ENCODE measurements around the gene BOD1L1. TPM values are rescaled to one million over a fixed set of nuclear protein-coding genes. Genes with fewer than 3 reads are reported as not detected.

BOD1L1 gene
- total and polyA plus RNA-seq, 2 experiments from 2014 or later = 18.2 to 43.2 TPM

- no peaks in the 10 kb centered on the region for H3K79me2 ChIP-seq (replicated peaks; ENCODE audit: insufficient read depth)
- peak; percentile 52; the same call in 1 of the 2 replicates for TF ChIP-seq CREB1 (CRISPR knock-in tag; IDR thresholded peaks at IDR 0.05; ENCODE audit: low read depth)
- TF ChIP-seq ZNF331 (CRISPR knock-in tag; IDR thresholded peaks at IDR 0.05; ENCODE audit: low read depth) = no peak
- TF ChIP-seq CTCF (conservative IDR thresholded peaks at IDR 0.05; ENCODE audit: low read depth in 2 of 2) = peak; percentile 41 to 60
- peak; percentile 33 for TF ChIP-seq EZH2 (IDR thresholded peaks at IDR 0.05; ENCODE audit: low read depth, unreplicated experiment)
- peak; percentile 85 for TF ChIP-seq EZH2phosphoT487 (IDR thresholded peaks at IDR 0.05; ENCODE audit: unreplicated experiment)
- ATAC-seq = peak; percentile 43
- H3F3A ChIP-seq (replicated peaks; ENCODE audit: low read depth) = peaks cover 50% of the 10 kb centered on the region
- Mint-ChIP-seq H3K9me3 (peaks cover 10% of the 10 kb centered on the region; the same call in 2 of the 3 replicates), H3K4me1 (peaks cover 39% of the 10 kb centered on the region), H3K27ac (no peak overlapping the region), H3K36me3 (ENCODE audit: low read depth) (peaks cover 9% of the 10 kb centered on the region; the same call in 1 of the 3 replicates), H3K27me3 (ENCODE audit: insufficient read depth, low read depth, poor library complexity) (peaks cover 92% of the 10 kb centered on the region), H3K4me3 (peak overlapping the region; percentile 71)
- peak overlapping the region; percentile 51 for H3K4me3 ChIP-seq
- H3K36me3 ChIP-seq (ENCODE audit: insufficient read depth) = no peaks in the 10 kb centered on the region
- peaks cover 98% of the 10 kb centered on the region for H3K27me3 ChIP-seq (ENCODE audit: insufficient read depth)
- peak overlapping the region; percentile 81 for H3K4me2 ChIP-seq
- DNase-seq (ENCODE audit: low spot score) = peak; percentile 88
- peaks cover 19% of the 10 kb centered on the region for H4K20me1 ChIP-seq (replicated peaks; ENCODE audit: insufficient read depth)
- peaks cover 79% of the 10 kb centered on the region for H3K4me1 ChIP-seq (ENCODE audit: insufficient read depth)
- no peak overlapping the region for H3K27ac ChIP-seq (ENCODE audit: low read depth)
- 0 out of 2 replicates have a peak overlapping the region, but pooled peaks have one; percentile 43 for H2AFZ ChIP-seq
- no peaks in the 10 kb centered on the region for H3K9me2 ChIP-seq (ENCODE audit: insufficient read depth)
Measured at GRCh38 chr4:13541720-13542576, 85.6 kb downstream of the BOD1L1 start.

- Mint-ChIP-seq H3K4me1 (peaks cover 41% of the 10 kb centered on the region), H3K27me3 (ENCODE audit: insufficient read depth, low read depth, poor library complexity) (peaks cover 92% of the 10 kb centered on the region), H3K36me3 (ENCODE audit: low read depth) (peaks cover 9% of the 10 kb centered on the region; the same call in 1 of the 3 replicates), H3K27ac (no peak overlapping the region), H3K9me3 (peaks cover 10% of the 10 kb centered on the region; the same call in 2 of the 3 replicates), H3K4me3 (peak overlapping the region; percentile 59; the same call in 2 of the 3 replicates)
- H3K4me2 ChIP-seq = peak overlapping the region; percentile 81
- H3K9me2 ChIP-seq (ENCODE audit: insufficient read depth) = no peaks in the 10 kb centered on the region
- H3K4me1 ChIP-seq (ENCODE audit: insufficient read depth) = peaks cover 77% of the 10 kb centered on the region
- peaks cover 98% of the 10 kb centered on the region for H3K27me3 ChIP-seq (ENCODE audit: insufficient read depth)
- H4K20me1 ChIP-seq (replicated peaks; ENCODE audit: insufficient read depth) = peaks cover 19% of the 10 kb centered on the region
- H3K4me3 ChIP-seq = peak overlapping the region; percentile 51
- no peak overlapping the region for H3K27ac ChIP-seq (ENCODE audit: low read depth)
- no peaks in the 10 kb centered on the region for H3K36me3 ChIP-seq (ENCODE audit: insufficient read depth)
- no peaks in the 10 kb centered on the region for H3K79me2 ChIP-seq (replicated peaks; ENCODE audit: insufficient read depth)
- H2AFZ ChIP-seq = no peak overlapping the region
- ATAC-seq = no peak
- H3F3A ChIP-seq (replicated peaks; ENCODE audit: low read depth) = peaks cover 51% of the 10 kb centered on the region
- DNase-seq (ENCODE audit: low spot score) = no peak
- TF ChIP-seq ZNF114 (CRISPR knock-in tag; IDR thresholded peaks at IDR 0.05) (no peak), EZH2 (IDR thresholded peaks at IDR 0.05; ENCODE audit: low read depth, unreplicated experiment) (peak; percentile 86), REST (IDR thresholded peaks at IDR 0.05; ENCODE audit: unreplicated experiment) (no peak), JUNB (IDR thresholded peaks at IDR 0.05; ENCODE audit: unreplicated experiment) (no peak)
Measured at GRCh38 chr4:13541176-13541604, 86.3 kb downstream of the BOD1L1 start.
